Mesendoderm (in vitro differentiated cells): ENCODE results near the gene FBXO2.

ENCODE experiments used
- DNase-seq: peaks from one replicate; pipeline ENCODE4 v3.0.0; 2013
- H2AK5ac ChIP-seq: 2 replicates; pipeline ENCODE4 v1.6.1; 2013; ENCODE audit warnings: low read length, inconsistent platforms
- H2BK120ac ChIP-seq: 2 replicates; pipeline ENCODE4 v1.6.1; 2013; ENCODE audit warnings: low read depth, mild to moderate bottlenecking, low read length, moderate library complexity, mixed read lengths
- H2BK15ac ChIP-seq: replicated peaks from 2 replicates; pipeline ENCODE4 v1.6.1; 2013; ENCODE audit warnings: low read depth, mild to moderate bottlenecking, moderate library complexity
- H2BK5ac ChIP-seq: 2 replicates; pipeline ENCODE4 v1.6.1; 2013; ENCODE audit warnings: low read length, inconsistent platforms
- H3K18ac ChIP-seq: 2 replicates; pipeline ENCODE4 v1.6.1; 2013; ENCODE audit warnings: mild to moderate bottlenecking, low read length, mixed read lengths
- H3K23ac ChIP-seq: one replicate; pipeline ENCODE4 v1.6.1; 2013; ENCODE audit warnings: low read length
- H3K27ac ChIP-seq: 2 replicates; pipeline ENCODE4 v1.5.1; 2013; ENCODE audit warnings: low read depth, mild to moderate bottlenecking, inconsistent platforms, low read length, moderate library complexity
- H3K27me3 ChIP-seq: 2 replicates; pipeline ENCODE4 v1.6.1; 2013; ENCODE audit warnings: low read length, control low read depth, mild to moderate bottlenecking, inconsistent platforms; ENCODE audit not compliant: insufficient read depth, poor library complexity
- H3K36me3 ChIP-seq: 2 replicates; pipeline ENCODE4 v1.6.1; 2013; ENCODE audit warnings: low read length, inconsistent platforms; ENCODE audit not compliant: control insufficient read depth, insufficient read depth
- H3K4ac ChIP-seq: one replicate; pipeline ENCODE4 v1.6.1; 2013; ENCODE audit warnings: low read depth, mild to moderate bottlenecking, low read length, moderate library complexity
- H3K4me1 ChIP-seq: 2 replicates; pipeline ENCODE4 v1.6.1; 2013; ENCODE audit warnings: low read depth, low read length, inconsistent platforms; ENCODE audit not compliant: control insufficient read depth
- H3K4me2 ChIP-seq: 2 replicates; pipeline ENCODE4 v1.6.1; 2013; ENCODE audit warnings: low read length
- H3K4me3 ChIP-seq: 2 replicates; pipeline ENCODE4 v1.5.1; 2013; ENCODE audit warnings: mild to moderate bottlenecking, low read length
- H3K56ac ChIP-seq: one replicate; pipeline ENCODE4 v1.6.1; 2013; ENCODE audit warnings: low read length
- H3K79me1 ChIP-seq: 2 replicates; pipeline ENCODE4 v1.6.1; 2013; ENCODE audit warnings: low read length, inconsistent platforms
- H3K79me2 ChIP-seq: 2 replicates; pipeline ENCODE4 v1.6.1; 2013; ENCODE audit warnings: mild to moderate bottlenecking, low read length; ENCODE audit not compliant: control insufficient read depth, insufficient read depth
- H3K9ac ChIP-seq: 2 replicates; pipeline ENCODE4 v1.6.1; 2013; ENCODE audit warnings: low read length, inconsistent platforms
- H4K5ac ChIP-seq: one replicate; pipeline ENCODE4 v1.6.1; 2013; ENCODE audit warnings: low read length
- H4K8ac ChIP-seq: one replicate; pipeline ENCODE4 v1.6.1; 2013; ENCODE audit warnings: low read depth, mild to moderate bottlenecking, control low read depth, low read length, moderate library complexity
- WGBS: extraction: QIAGEN DNeasy Blood & Tissue Kit; methylation state at CpG from one replicate; pipeline ENCODE4 v1.1.7; 2013; ENCODE audit warnings: low lambda C conversion rate, missing lambda C conversion rate; ENCODE audit not compliant: insufficient coverage; ENCODE audit errors: extremely low coverage; 5-methylcytosine and 5-hydroxymethylcytosine counted together

The FBXO2 gene

DNA sequence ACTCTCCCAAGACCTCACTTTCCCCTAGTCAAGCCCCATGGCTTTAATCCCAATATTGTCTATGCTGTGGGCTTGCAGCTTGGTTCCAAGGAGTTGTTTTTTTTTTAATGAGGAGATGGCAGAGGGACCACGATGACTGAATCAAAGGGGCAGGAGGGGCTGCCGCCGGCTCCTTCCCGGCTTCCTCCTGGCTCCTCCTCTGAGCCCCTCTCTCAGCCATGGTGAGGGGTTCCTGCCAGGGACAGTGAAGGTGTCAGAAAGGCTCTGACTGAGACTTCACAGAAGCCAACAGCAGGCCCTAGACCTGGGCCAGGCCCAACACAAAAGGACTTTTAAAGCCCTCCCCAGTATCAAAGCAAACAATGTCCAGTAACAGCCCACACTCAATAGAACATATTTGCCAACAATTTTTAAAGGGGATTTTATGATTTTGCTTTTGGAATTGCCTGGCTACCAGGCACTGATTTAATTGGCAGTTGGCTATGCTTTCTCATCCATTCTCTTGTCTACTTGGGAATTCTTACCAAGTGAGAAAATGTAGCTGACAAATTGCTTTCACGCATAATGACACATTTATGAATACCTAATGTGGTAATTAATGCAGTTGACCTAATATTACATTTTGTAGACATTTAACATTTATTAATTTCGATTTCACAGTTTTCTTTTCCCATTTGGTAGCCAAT is 54.2 kb downstream of the FBXO2 start:
- Histone ChIP-seq H3K9ac (no peak overlapping the region), H3K79me2 (no peaks in the 10 kb centered on the region), H3K56ac (no peak overlapping the region), H3K4ac (no peak overlapping the region), H2AK5ac (no peak overlapping the region), H3K4me1 (no peaks in the 10 kb centered on the region), H3K36me3 (no peaks in the 10 kb centered on the region), H3K4me3 (no peak overlapping the region), H3K27ac (no peak overlapping the region), H3K79me1 (no peaks in the 10 kb centered on the region), H2BK15ac (no peak overlapping the region), H2BK5ac (no peak overlapping the region), H3K27me3 (no peaks in the 10 kb centered on the region), H3K4me2 (no peak overlapping the region), H4K5ac (no peak overlapping the region), H3K23ac (no peak overlapping the region), H3K18ac (no peak overlapping the region), H2BK120ac (no peak overlapping the region), H4K8ac (no peak overlapping the region)
- DNase-seq: no peak
- WGBS: no CpG with 5 or more reads among the region's 6 CpGs

DNA sequence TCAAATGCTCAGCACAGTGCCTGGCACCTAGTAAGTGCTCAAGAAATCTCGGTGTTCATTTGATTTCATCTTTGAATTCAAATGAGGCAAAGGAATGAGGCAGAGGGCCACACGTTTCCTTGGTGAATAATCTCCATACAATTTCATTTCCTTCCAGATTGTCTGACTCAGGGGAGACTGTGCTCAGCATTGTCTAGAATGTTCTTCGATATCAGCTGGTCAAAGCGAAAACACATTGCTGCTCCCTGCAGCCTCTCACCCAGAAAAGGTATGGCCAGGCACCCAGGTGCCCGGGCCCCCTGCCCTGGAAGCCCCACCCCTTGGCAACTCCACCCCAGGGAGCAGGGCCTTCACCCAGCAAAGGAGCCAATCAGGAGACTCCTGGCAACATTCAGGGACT is 55.8 kb downstream of the FBXO2 start:
- Histone ChIP-seq H3K27me3 (no peaks in the 10 kb centered on the region), H4K8ac (no peak overlapping the region), H2BK120ac (no peak overlapping the region), H3K23ac (no peak overlapping the region), H3K36me3 (no peaks in the 10 kb centered on the region), H3K4me2 (no peak overlapping the region), H3K9ac (no peak overlapping the region), H2BK5ac (no peak overlapping the region), H4K5ac (no peak overlapping the region), H3K27ac (no peak overlapping the region), H3K18ac (no peak overlapping the region), H3K56ac (no peak overlapping the region), H2AK5ac (no peak overlapping the region), H3K4me3 (no peak overlapping the region), H3K79me2 (no peaks in the 10 kb centered on the region), H3K4me1 (no peaks in the 10 kb centered on the region), H2BK15ac (no peak overlapping the region), H3K79me1 (no peaks in the 10 kb centered on the region), H3K4ac (no peak overlapping the region)
- no CpG with 5 or more reads among the region's 5 CpGs for WGBS
- no peak for DNase-seq
